T-cell (primary cell): ENCODE data around the gene CDC14A. TPM values are rescaled to one million over a fixed set of nuclear protein-coding genes. Genes with fewer than 3 reads are reported as not detected.

Experiments
- ATAC-seq, 4 experiments: fragments of 200-7000 bp in 3 of 4; fragments of 150-1000 bp in 1 of 4; cut with Tn5 transposase; replicated peaks in 1 of 4; 1 replicate in 3 of 4; 2 replicates in 1 of 4; pipeline ENCODE4 v1.10.0; 2021; ENCODE audit warnings: moderate library complexity in 3 of 4, mild to moderate bottlenecking in 2 of 4, moderate number of reproducible peaks in 1 of 4
- CTCF ChIA-PET, 2 donors: fragments of 300-600 bp; sonication (Branson Sonifier 250); formaldehyde crosslinking; loops; one replicate each; lab custom pipeline; 2022; ENCODE audit warnings: antibody characterized with exemption in 2 of 2; lab: Charles Lee
- POLR2A ChIA-PET, 2 donors: fragments of 300-600 bp; sonication (Branson Sonifier 250); formaldehyde crosslinking; loops; one replicate each; lab custom pipeline; 2022; ENCODE audit warnings: antibody characterized with exemption in 2 of 2; lab: Charles Lee
- DNase-seq, 35 experiments: peaks; one replicate each; pipeline versions ENCODE4 v3.0.0 to v3.0.0-alpha.2; 2013 to 2023
- H3K27ac ChIP-seq: one replicate; pipeline ENCODE4 v1.5.1; 2013; ENCODE audit warnings: low read length
- H3K27me3 ChIP-seq, 2 experiments: replicated peaks in 1 of 2; 1 replicate in 1 of 2; 2 replicates in 1 of 2; pipeline versions ENCODE4 v1.6.1 to v1.7.0; 2013; ENCODE audit warnings: low read length in 1 of 2, mixed read lengths in 1 of 2; ENCODE audit not compliant: control insufficient read depth in 2 of 2, insufficient read depth in 2 of 2; ENCODE audit errors: extremely low read depth in 1 of 2
- H3K36me3 ChIP-seq, 2 donors: 1 replicate in 1 of 2; 2 replicates in 1 of 2; pipeline versions ENCODE4 v1.6.1 to v1.7.0; 2013; ENCODE audit warnings: low read length in 1 of 2; ENCODE audit not compliant: control insufficient read depth in 2 of 2, insufficient read depth in 1 of 2; ENCODE audit errors: extremely low read depth in 1 of 2
- H3K4me1 ChIP-seq, 2 experiments: 1 replicate in 1 of 2; 2 replicates in 1 of 2; pipeline versions ENCODE4 v1.6.1 to v1.7.0; 2013; ENCODE audit warnings: low read length in 2 of 2, mixed read lengths in 1 of 2; ENCODE audit not compliant: insufficient read depth in 2 of 2, control insufficient read depth in 1 of 2; ENCODE audit errors: extremely low read depth in 1 of 2
- H3K4me3 ChIP-seq, 2 donors: 1 replicate in 1 of 2; 2 replicates in 1 of 2; pipeline versions ENCODE4 v1.5.1 to v1.7.0; 2013; ENCODE audit warnings: mild to moderate bottlenecking in 2 of 2, low read length in 1 of 2, moderate library complexity in 1 of 2; ENCODE audit not compliant: control insufficient read depth in 1 of 2; ENCODE audit errors: extremely low read depth in 1 of 2
- H3K9me3 ChIP-seq: 2 replicates; pipeline ENCODE4 v1.7.0; 2013
- H3K27ac Mint-ChIP-seq, 2 donors: one replicate each; pipeline ENCODE4 v1.8.0; 2020 to 2021; ENCODE audit warnings: mild to moderate bottlenecking in 2 of 2, mixed read lengths in 2 of 2
- H3K27me3 Mint-ChIP-seq, 2 donors: one replicate each; pipeline ENCODE4 v1.8.0; 2021 to 2022; ENCODE audit warnings: mixed read lengths in 2 of 2
- H3K36me3 Mint-ChIP-seq: one replicate; pipeline ENCODE4 v1.8.0; 2021; ENCODE audit warnings: mixed read lengths
- H3K4me1 Mint-ChIP-seq, 3 donors: one replicate each; pipeline ENCODE4 v1.8.0; 2020 to 2022; ENCODE audit warnings: mixed read lengths in 3 of 3, mild to moderate bottlenecking in 1 of 3
- H3K4me3 Mint-ChIP-seq, 3 donors: one replicate each; pipeline ENCODE4 v1.8.0; 2020 to 2022; ENCODE audit warnings: mild to moderate bottlenecking in 3 of 3, mixed read lengths in 3 of 3, moderate library complexity in 3 of 3
- H3K9me3 Mint-ChIP-seq, 3 donors: one replicate each; pipeline ENCODE4 v1.8.0; 2020 to 2022; ENCODE audit warnings: mixed read lengths in 3 of 3
- WGBS: methylation state at CpG from one replicate; pipeline ENCODE4 v1.1.5; 2013; ENCODE audit warnings: missing lambda C conversion rate; ENCODE audit not compliant: insufficient coverage; 5-methylcytosine and 5-hydroxymethylcytosine counted together
- total RNA-seq, 35 experiments: library from RNA in 6 of 35; stranded (reverse) in 6 of 35; fragments of 120-200 nt in 1 of 35; gene quantifications; one replicate each; pipeline versions ENCODE4 v1.2.1 to v1.2.4 and lab custom pipeline; 2013 to 2026

Gene CDC14A
- total RNA-seq, 5 donors from 2014 or later (not counting 1 experiment from before 2014, with no cell fraction given), result 77.1 to 169 (median 91.6) TPM

DNA sequence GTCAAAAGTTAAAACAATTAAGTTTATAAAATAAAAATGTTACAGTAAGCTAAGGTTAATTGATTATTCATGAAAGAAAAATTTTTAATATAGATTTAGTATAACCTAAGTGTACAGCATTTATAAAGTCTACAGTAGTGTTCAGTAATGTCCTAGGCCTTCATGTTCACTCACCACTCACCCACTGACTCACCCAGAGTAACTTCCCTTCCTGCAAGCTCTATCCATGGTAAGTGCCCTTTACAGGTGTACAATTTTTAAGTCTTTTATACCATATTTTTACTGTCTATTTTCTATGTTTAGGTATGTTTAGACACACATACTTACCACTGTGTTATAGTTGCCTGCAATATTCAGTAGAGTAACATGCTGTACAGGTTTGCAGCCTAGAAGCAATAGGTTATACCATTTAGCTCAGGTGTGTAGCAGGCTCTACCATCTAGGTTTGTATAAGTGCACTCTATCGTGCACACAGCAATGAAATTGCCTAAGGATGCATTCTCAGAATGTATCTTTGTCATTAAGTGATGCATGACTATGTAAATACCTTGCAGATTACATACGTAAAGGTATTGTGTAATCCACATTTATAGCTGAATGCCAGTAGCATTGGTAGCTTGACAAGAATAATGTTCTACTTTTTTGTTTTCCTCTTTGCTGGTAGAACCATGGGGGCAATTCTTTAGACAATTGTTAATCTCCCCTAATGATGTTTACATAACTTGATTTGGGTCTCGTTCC is 149.9 kb downstream of the CDC14A start:
- H3K27me3 ChIP-seq, result no peaks in the 10 kb centered on the region
- DNase-seq (no peak), ATAC-seq (no peak)
- H3K9me3 ChIP-seq, result no peaks in the 10 kb centered on the region
- peaks cover 19 to 22% (median 20%) of the 10 kb centered on the region in 3 donors for H3K4me1 Mint-ChIP-seq
- WGBS, result 90% methylated on average over 1 of the region's 3 CpGs
- peak overlapping the region in 1 of 2 donors; percentile 25 for H3K27ac Mint-ChIP-seq
- peaks cover 79% of the 10 kb centered on the region for H3K36me3 Mint-ChIP-seq
- peaks cover 8 to 92% of the 10 kb centered on the region in 2 donors for H3K36me3 ChIP-seq
- H3K27ac ChIP-seq, result no peak overlapping the region
- H3K27me3 Mint-ChIP-seq, result no peaks in the 10 kb centered on the region
- no peak overlapping the region for H3K4me3 Mint-ChIP-seq
- no peaks in the 10 kb centered on the region for H3K9me3 Mint-ChIP-seq
- no peaks in the 10 kb centered on the region for H3K4me1 ChIP-seq
- ChIA-PET CTCF (interaction anchor here in 1 of 2 donors (0.6 to 0.9 kb wide), 2 partner anchors 42 to 106 kb away, joined by 3 to 4 read pairs; no protein-coding TSS in a partner anchor), POLR2A (interaction anchor here in 1 of 2 donors (0.5 to 1.4 kb wide), 3 partner anchors 9 to 263 kb away, joined by 3 read pairs; no protein-coding TSS in a partner anchor)
- H3K4me3 ChIP-seq, result no peak overlapping the region

DNA sequence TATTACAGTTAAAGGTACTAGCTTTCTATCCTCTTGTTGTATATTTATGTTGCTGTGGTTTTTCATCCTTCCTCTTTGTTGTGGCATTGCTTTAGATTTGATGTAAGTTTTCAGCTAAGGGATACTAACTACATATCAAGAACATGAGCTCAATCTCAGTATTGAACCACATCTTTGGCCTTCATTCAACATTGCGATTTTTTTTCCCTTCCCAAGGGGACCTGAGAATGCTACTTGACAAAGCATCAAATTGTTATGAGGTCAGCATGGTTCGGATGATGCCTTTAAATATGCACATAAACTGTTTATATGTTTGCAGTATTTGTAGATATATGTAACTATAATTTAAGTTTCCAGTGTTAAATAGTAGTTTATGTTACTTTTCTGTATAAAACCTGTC is 153.9 kb downstream of the CDC14A start:
- no peaks in the 10 kb centered on the region for H3K9me3 ChIP-seq
- H3K4me3 ChIP-seq, result no peak overlapping the region
- H3K4me1 ChIP-seq, result no peaks in the 10 kb centered on the region
- CTCF ChIA-PET, result no interaction called here
- Mint-ChIP-seq H3K4me3 (no peak overlapping the region), H3K9me3 (no peaks in the 10 kb centered on the region), H3K27me3 (no peaks in the 10 kb centered on the region), H3K36me3 (peaks cover 60% of the 10 kb centered on the region), H3K27ac (no peak overlapping the region), H3K4me1 (peaks cover 18 to 28% (median 21%) of the 10 kb centered on the region in 3 donors)
- DNase-seq, result no peak
- POLR2A ChIA-PET, result interaction anchor here (0.6 to 1.9 kb wide), 3 partner anchors 9 to 668 kb away, joined by 3 to 7 read pairs (median 5); no protein-coding TSS in a partner anchor
- peaks cover 7 to 87% of the 10 kb centered on the region in 2 donors for H3K36me3 ChIP-seq
- no peak overlapping the region for H3K27ac ChIP-seq
- no CpG with 5 or more reads among the region's 2 CpGs for WGBS
- ATAC-seq, result no peak
- no peaks in the 10 kb centered on the region for H3K27me3 ChIP-seq

DNA sequence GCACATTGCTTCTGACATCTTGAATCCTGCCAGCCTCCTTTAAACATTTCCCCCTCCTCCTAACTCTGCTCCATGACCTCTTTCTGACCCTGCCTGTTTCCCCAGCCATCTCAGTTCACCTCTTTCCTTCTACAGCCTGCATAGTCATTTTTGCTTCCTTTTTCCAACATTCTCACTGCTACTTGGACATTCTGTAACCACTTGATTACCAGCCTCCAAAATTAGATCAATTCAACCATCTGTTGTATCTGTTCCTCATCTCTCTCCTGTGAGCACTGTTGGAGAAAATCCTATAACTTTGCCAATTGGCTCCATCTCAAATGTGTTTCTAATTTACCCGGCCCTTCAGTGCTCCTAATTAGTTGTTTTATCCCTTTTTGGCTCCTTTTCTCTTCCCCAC is 158.1 kb downstream of the CDC14A start:
- no peaks in the 10 kb centered on the region for H3K9me3 Mint-ChIP-seq
- no peaks in the 10 kb centered on the region for H3K27me3 ChIP-seq
- peaks cover 30% of the 10 kb centered on the region for H3K36me3 Mint-ChIP-seq
- DNase-seq, result no peak
- 100% methylated on average over 1 of the region's 1 CpG for WGBS
- no peak overlapping the region for H3K4me3 Mint-ChIP-seq
- POLR2A ChIA-PET, result no interaction called here
- H3K27me3 Mint-ChIP-seq, result no peaks in the 10 kb centered on the region
- H3K27ac Mint-ChIP-seq, result no peak overlapping the region
- no peaks in the 10 kb centered on the region for H3K4me1 ChIP-seq
- H3K27ac ChIP-seq, result no peak overlapping the region
- peaks cover 13 to 18% (median 16%) of the 10 kb centered on the region in 3 donors for H3K4me1 Mint-ChIP-seq
- CTCF ChIA-PET, result no interaction called here
- H3K4me3 ChIP-seq, result no peak overlapping the region
- no peak for ATAC-seq
- no peaks in the 10 kb centered on the region for H3K9me3 ChIP-seq
- H3K36me3 ChIP-seq, result peaks cover 13 to 77% of the 10 kb centered on the region in 2 donors

DNA sequence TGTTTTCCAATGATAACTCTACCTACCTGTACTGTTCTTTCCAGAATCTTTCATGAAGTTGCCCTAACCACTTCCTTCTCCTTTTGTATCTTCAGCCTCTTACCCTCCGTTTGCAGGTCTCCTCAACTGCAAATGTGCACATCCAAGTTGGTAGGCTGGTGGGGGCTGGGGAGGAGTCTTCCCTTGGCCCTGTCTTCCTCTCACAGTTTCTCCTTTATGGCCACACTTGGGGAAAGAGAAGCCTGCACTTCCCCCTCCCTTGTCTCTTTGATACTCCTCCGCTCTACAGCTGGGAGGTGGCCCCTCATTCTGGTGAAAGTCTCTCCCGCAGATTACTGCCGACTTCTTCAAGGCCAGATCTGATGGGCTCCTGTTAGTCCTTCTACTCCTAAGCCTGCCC is 158.8 kb downstream of the CDC14A start:
- H3K36me3 ChIP-seq, result peaks cover 13 to 75% of the 10 kb centered on the region in 2 donors
- H3K27me3 ChIP-seq, result no peaks in the 10 kb centered on the region
- H3K9me3 ChIP-seq, result no peaks in the 10 kb centered on the region
- ChIA-PET CTCF (no interaction called here), POLR2A (no interaction called here)
- no CpG with 5 or more reads among the region's 4 CpGs for WGBS
- Mint-ChIP-seq H3K27ac (no peak overlapping the region), H3K9me3 (no peaks in the 10 kb centered on the region), H3K27me3 (no peaks in the 10 kb centered on the region), H3K36me3 (peaks cover 29% of the 10 kb centered on the region), H3K4me1 (peaks cover 12 to 15% (median 15%) of the 10 kb centered on the region in 3 donors), H3K4me3 (no peak overlapping the region)
- no peak overlapping the region for H3K27ac ChIP-seq
- no peak for DNase-seq
- H3K4me1 ChIP-seq, result no peaks in the 10 kb centered on the region
- H3K4me3 ChIP-seq, result no peak overlapping the region
- no peak for ATAC-seq

DNA sequence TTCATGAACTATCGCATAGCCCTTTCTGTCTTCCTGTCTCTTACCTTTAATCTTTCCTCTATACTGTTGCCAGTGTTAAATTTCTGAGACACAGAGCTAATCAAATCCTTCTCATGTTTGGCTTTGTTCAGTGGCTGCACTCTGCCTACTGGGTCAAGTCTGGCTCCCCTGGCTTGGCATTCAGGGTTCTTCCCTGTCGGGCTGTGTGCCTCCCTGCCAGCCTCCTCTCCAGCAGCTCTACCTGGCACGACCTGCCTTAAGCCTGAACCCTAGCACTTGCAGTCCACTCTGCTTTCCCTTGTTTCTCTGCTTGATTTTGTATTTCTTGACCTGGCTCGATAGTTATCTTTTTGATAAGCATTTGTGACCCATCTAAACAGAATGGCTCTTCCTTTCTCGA is 159.5 kb downstream of the CDC14A start:
- H3K27me3 Mint-ChIP-seq, result no peaks in the 10 kb centered on the region
- H3K36me3 Mint-ChIP-seq, result peaks cover 32% of the 10 kb centered on the region
- ChIA-PET POLR2A (interaction anchor here in 1 of 2 donors (0.5 kb wide), 1 partner anchor 384 kb away, joined by 4 read pairs; no protein-coding TSS in a partner anchor), CTCF (interaction anchor here in 1 of 2 donors (0.6 kb wide), 2 partner anchors 9 to 16 kb away, joined by 4 read pairs; no protein-coding TSS in a partner anchor)
- no peak overlapping the region for H3K27ac Mint-ChIP-seq
- no peak overlapping the region for H3K4me3 Mint-ChIP-seq
- Histone ChIP-seq H3K27ac (no peak overlapping the region), H3K27me3 (no peaks in the 10 kb centered on the region), H3K36me3 (peaks cover 13 to 76% of the 10 kb centered on the region in 2 donors), H3K9me3 (no peaks in the 10 kb centered on the region), H3K4me1 (no peaks in the 10 kb centered on the region), H3K4me3 (no peak overlapping the region)
- 100% methylated on average over 3 of the region's 5 CpGs for WGBS
- ATAC-seq (no peak), DNase-seq (no peak)
- H3K9me3 Mint-ChIP-seq, result no peaks in the 10 kb centered on the region
- H3K4me1 Mint-ChIP-seq, result peaks cover 12 to 15% (median 13%) of the 10 kb centered on the region in 3 donors

DNA sequence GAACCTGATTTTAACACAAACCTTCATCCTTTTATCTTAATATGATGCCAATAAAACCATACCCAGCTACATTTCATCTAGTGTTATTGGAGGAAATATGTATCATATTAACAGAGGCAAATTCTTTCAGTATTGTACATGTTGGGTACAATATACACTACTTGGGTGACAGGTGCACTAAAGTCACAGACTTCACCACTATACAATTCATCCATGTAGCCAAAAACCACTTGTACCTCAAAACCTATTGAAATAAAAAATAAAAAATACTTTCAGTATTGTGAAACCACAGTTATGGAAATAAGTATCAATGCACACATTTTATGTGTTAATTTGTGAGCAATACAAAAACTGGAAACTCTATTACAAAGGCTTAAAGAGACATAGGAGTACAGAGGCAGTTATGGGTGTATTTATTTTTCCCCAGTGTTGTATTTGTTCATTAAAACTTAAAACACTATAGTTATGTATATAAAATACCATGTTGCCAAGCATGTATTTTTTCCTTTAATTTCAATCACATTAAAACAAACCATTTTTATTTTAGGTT is 160.6 kb downstream of the CDC14A start:
- no peaks in the 10 kb centered on the region for H3K27me3 ChIP-seq
- no peak overlapping the region for H3K27ac Mint-ChIP-seq
- H3K9me3 ChIP-seq, result no peaks in the 10 kb centered on the region
- no peaks in the 10 kb centered on the region for H3K9me3 Mint-ChIP-seq
- ATAC-seq (no peak), DNase-seq (no peak)
- POLR2A ChIA-PET, result interaction anchor here (0.6 to 0.7 kb wide), 2 partner anchors 13 to 237 kb away, joined by 3 read pairs; no protein-coding TSS in a partner anchor
- no peak overlapping the region for H3K4me3 ChIP-seq
- H3K27ac ChIP-seq, result no peak overlapping the region
- peaks cover 14 to 16% (median 15%) of the 10 kb centered on the region in 3 donors for H3K4me1 Mint-ChIP-seq
- peaks cover 36% of the 10 kb centered on the region for H3K36me3 Mint-ChIP-seq
- no peak overlapping the region for H3K4me3 Mint-ChIP-seq
- H3K36me3 ChIP-seq, result peaks cover 13 to 73% of the 10 kb centered on the region in 2 donors
- no peaks in the 10 kb centered on the region for H3K27me3 Mint-ChIP-seq
- CTCF ChIA-PET, result no interaction called here
- H3K4me1 ChIP-seq, result no peaks in the 10 kb centered on the region
